ENCODE data around the gene CYP3A4.

GRCh38 chr7:99778880-99779279 is 5.1 kb downstream of the CYP3A4 start:
- no peak for TF ChIP-seq CTCF (IDR thresholded peaks at IDR 0.05)
- TF ChIP-seq POLR2AphosphoS5 (IDR thresholded peaks at IDR 0.05), result no peak
- no peak for TF ChIP-seq POLR2A (IDR thresholded peaks at IDR 0.05)
- TF ChIP-seq EP300 (IDR thresholded peaks at IDR 0.05), result no peak
